Measurements from ENCODE around the gene IGF2BP2. TPM values are rescaled to one million over a fixed set of nuclear protein-coding genes. Genes with fewer than 3 reads are reported as not detected.

The IGF2BP2 gene
- 50.7 and 61.2 TPM in 2 replicates for total RNA-seq

DNA sequence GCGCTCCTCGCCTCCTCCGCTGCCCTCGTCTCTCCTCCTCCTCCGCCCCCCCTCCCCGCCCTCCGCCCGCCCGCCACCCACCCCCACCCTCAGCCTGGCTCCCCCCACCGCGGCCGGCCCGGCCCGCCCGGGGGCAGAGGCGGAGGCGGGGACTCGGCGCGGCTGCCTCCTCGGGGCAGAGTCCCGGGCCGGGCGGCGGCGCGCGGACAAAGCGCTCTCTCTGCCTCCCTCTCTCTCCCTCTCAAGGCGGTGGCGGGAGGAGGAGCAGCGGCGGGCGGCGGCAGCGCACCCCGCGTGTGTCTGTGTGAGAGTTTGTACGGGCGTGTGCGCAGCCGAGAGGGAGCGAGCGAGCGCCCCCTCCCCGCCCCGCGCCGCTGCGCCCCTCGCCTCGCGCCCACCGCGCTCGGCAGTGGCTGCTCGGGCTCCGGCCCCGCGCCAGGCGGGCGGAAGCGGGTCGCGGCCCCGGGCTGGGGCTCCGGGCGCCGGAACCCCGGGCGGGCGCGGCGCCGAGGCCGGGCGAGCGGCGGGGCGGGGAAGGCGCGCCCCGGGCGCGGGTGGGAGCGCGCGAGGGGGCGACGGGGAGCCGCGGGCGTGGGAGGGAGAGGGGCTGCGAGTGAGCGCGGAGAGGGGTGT, at the start of gene IGF2BP2:
Gene IGF2BP2, minus strand, starts transcription at position 37 of the 633 bp plus-strand sequence. CDS start 82 bp downstream, outside the sequence.

Other genes starting within 250 kb of the IGF2BP2 start
- gene SENP2, start 238.7 kb downstream of the IGF2BP2 start, total RNA-seq, result 16.2 and 16.8 TPM in 2 replicates
- 100.0 and 150 TPM in 2 replicates for gene TRA2B, start 113.0 kb upstream of the IGF2BP2 start, total RNA-seq